NCI-H526 (cell line): ENCODE measurements around the gene PPP4R4.
A peak's percentile ranks its signal among the peaks of the same experiment; 100 is the strongest.
"Not testable (repeated sequence)": the region's sequence is repeated elsewhere in the genome, so short reads cannot be mapped to it uniquely, and the experiment has no call there.

Experiments
- DNase-seq, 2 experiments: peaks; one replicate each; lab custom pipeline; 2025; lab: John Stamatoyannopoulos, UW

Gene PPP4R4

DNA sequence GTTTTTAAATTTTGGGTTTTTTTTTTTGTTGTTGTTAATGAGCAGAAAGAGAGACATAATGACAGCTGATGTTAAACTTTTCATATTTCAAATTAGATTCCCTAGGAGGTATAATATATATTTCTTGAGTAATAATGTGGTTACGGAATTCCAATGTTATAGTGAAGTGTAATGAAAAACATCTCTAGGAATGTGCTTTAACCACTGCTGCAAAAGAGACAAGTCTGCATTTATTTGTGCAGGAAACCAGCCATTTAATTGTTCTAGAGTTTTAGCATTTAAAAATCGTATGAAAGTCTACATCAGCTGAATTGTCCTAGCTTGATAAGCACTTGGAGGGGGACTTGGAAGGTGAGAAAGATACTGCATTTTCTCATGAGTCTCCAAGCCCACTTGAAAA lies 104.6 kb downstream of the PPP4R4 start:
- no peak for DNase-seq

DNA sequence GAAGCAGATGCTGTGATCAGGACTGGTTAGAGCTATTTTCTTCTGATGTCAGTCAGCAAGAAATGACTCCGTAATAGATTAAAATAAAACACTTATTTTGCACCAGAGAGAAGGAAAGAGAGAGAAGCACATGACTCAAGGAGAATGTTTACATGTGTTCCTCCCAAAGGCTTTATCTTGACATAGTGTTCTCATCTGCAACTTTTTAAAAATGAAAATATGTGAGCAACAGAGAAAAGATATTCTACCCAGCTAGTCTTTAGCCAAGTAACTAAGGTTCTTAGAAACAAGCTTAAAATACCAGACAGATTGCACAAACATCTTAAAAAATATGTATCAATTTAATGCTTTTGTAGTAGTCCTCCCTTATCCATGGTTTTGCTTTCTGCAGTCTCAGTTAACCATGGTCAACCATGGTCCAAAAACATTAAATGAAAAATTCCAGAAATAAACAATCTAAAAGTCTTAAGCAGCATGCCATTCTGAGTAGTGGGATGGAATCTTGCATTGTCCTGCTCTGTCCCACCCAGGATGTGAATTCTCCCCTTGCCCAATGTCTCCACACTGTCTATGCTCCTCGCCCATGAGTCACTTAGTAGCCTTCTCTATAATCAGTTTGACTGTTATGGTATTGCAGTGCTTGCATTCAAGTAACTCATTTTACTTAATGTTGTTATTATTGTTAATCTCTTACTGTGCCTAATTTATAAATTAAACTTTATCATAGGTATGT lies 109.0 kb downstream of the PPP4R4 start:
- DNase-seq = no peak

DNA sequence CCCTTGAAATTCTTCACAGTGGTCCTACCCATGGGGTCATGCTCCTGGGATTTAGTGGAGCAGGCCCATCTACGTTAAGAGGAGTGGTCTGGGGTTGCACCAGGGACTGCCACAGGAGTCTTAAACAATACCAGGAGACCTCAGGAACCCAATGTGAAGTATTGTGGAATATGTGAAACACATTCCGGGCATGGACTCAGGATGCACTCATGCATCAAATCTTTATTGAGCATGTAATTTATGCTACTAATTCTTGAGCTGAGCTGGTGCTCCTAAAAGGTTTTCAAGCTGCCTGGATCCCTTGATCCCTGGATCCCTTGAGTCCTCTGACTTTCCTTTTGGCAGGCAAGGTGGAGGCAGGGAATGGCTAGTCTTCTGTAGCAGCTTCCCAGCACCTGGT lies 110.1 kb downstream of the PPP4R4 start:
- peak in 1 of 2 experiments; percentile 7 for DNase-seq

DNA sequence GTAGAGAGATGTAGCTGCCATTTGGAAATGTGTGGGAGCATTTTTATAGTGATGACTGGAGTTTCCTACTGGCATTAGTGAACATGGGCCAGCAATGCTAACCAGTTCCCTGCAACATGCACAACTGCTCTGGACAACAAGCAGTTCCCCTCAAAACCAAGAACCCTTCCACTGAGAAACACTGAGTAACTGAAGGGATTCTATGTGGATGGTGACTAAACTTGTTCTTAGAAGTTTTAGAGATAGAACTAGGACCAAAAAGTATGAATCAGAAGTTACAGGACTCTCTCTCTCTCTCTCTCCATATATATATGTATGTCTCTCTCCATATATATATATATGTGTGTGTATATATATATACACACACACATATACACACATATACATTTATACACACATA lies 111.0 kb downstream of the PPP4R4 start:
- DNase-seq = no peak

DNA sequence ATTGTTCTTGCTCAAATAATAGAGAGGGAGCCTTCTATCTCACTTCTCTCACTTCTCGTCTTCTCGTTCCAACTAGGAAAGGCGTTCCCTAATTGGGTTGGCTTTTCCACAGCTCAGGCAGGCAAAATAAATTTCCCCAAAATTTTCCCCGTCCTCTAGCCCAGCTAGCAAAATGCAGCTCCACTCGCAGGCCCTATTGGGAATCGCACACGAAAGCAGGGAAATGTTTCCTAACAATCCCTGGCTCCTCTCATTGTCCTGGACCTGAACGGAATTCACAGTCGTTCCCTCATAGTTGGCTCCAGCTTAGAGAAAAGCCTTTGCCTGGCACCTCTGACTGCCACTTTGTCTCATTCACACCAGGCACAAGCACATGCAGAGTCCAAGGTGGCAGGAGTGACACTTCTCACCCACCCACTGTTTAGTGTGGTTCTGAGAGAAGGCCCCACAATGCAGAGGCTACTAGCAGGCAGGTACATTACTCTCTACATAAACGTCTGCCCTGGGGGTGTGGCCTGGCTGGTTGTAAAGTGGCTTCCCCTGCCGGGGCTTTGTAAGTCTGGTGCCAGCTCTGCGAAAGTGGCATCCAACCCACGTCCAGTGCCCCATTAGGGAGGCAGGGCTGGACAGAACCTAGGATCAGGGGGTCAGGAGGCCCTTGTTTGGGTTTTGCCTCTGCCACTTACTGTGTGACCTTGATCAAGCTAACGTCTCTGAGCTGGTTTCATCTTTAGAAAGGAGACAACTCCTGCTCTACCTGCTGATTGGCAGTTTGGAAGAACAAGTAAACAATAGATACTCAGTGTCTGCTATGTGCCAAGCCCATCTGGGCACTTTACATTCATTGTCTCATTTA lies 114.7 kb downstream of the PPP4R4 start:
- no peak for DNase-seq

DNA sequence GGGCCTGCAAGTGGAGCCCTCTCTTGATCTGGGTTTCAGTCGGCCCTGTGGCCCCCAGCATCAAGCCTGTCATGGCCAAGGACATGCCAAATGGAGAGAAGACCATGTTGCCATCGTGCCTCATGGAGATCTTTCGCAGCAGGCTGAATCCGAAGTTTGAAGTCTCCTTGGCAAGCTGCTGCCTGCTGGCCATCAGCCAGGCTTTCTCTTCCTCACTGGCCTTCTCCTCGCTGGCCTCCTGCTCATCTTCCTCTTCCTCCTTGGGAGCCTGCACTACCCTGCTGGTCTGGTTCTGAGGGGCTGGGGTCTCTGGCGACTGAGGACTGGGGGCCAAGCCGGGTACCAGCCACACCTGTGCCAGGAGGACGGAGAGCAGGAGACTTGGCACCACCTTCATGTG lies 116.1 kb downstream of the PPP4R4 start:
- no peak for DNase-seq

DNA sequence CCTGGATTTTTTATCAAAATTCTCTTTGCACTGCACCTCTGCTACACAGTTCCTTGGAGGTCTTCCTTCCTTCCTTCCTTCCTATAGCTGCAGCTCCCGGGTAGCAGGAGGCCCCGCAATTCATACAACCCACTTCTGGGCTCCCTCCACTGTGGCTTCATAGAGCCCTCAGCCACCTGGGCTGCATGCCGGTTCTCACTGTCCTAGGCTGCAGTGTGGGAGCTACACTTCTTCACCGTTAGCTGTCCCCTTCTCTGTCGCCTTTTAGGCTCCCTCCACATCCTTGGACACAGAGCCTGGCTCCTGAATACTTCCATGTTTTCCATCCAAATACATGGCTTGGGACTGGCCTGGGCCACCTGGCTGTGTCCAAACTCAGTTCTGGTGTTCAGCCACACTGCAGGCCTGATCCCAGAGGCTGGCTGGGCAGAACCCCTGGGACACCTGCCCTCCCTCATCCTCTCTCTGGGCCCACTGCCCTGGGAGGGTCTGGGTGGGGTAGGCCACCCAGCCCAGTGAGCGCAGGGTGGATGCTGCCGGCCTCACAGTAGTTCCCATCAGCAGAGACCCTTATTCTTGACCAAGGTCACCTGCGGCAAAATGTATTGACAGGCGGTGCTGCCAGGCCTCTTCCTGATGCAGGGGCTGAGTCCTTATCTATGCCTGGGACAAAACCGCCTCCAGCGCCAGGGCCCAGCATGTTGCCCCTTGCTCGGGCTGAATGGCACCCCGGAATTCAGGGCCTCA lies 117.2 kb downstream of the PPP4R4 start:
- no peak for DNase-seq

DNA sequence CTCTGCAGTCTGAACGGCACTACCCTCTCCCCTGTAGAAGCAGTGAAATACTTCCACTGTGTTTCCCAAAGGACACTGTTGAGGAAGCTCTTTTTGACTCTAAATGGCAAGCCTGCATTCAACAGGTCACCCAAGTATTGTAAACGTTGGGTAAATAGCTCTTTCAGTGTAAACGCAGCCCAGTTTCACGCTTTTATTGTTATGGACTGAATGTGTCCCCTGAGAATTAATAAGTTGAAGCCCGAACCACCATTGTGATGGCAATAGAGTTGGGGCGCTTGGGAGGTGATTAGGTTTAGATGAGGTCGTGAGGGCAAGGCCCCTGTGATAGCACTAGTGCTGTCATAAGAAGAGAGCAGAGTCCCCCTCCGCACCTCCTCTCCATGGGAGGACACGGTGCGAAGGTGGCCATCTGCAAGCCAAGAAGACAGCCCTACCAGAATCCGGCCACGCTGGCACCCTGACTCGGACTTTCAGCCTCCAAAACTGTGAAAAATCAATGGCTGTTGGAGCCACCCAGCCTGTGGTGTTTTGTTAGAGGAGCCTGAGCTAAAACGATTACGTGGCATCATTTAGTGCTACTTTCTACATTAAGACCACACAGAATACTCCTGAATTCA lies 117.9 kb downstream of the PPP4R4 start:
- DNase-seq = no peak

DNA sequence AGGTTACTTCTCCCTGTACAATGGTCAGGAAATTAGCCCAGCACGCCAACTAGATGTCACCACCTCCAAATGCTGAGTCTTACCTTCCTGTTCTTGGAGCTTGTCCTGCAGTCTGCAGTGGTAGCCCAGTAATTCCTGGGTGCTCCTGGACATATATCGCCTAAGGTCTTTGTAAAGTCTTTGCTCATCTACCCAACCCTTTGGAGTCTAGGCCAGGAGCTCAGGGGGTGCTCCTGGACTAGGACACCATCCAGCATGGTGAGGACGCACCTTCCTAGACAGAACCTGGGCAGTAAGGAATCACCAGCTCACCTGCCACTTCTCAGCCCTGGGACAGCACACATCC lies 118.4 kb downstream of the PPP4R4 start:
- no peak for DNase-seq

DNA sequence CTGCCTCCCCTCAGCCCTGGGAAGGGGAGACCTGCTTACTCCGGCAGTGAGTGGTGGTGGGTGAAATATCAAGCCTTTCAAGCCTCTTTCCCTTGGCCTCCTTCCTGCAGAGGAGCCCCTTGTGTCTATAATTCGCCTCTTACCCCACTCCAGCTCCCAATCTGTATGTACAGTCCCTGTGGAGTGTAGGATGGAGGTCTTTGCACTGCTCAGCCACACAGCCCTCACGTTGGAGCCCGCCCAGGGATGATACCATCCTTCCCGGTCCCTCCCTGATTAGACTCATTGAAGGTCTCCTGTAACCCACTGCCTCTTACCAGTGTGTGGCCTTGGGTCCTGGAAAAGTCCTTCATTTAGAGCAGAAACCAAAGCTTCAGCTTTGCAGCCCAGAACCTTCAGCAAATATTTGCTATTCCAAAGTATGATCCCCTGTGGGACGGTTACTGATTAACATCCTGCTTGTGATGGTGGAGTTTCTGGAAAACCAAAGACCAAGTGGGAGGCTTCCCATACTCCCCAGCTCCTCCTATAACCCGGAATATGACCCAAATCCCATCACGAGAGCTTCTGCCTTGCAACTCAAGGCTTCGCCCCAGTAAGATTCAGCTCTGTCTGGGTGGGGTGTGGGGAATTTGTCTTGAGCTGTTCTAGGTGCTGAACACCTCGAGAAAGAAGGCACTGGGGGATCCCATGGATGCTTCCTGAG lies 118.9 kb downstream of the PPP4R4 start, which contains the start of gene SERPINA10:
SERPINA10 (minus strand) TSS at position 397 of the 706 bp plus-strand sequence. CDS start 2,675 bp downstream, outside the sequence.
- DNase-seq = peak in 1 of 2 experiments; percentile 26

DNA sequence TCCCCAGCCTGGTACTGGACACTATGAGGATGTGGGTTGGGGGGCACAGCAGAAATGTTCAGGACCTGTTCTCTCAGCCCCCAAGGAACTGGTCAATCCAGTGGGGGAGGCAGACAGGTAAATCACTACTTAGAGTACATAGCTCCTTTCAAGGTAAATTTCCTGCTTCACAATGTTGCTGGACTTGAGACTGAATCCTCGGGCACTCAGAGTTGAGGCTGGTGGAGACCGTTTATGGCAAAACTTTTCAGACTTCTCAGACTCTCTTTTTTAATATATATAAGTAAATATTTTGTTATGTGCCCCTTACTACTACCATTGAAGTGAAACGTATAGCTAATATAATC lies 119.4 kb downstream of the PPP4R4 start:
- DNase-seq = no peak

DNA sequence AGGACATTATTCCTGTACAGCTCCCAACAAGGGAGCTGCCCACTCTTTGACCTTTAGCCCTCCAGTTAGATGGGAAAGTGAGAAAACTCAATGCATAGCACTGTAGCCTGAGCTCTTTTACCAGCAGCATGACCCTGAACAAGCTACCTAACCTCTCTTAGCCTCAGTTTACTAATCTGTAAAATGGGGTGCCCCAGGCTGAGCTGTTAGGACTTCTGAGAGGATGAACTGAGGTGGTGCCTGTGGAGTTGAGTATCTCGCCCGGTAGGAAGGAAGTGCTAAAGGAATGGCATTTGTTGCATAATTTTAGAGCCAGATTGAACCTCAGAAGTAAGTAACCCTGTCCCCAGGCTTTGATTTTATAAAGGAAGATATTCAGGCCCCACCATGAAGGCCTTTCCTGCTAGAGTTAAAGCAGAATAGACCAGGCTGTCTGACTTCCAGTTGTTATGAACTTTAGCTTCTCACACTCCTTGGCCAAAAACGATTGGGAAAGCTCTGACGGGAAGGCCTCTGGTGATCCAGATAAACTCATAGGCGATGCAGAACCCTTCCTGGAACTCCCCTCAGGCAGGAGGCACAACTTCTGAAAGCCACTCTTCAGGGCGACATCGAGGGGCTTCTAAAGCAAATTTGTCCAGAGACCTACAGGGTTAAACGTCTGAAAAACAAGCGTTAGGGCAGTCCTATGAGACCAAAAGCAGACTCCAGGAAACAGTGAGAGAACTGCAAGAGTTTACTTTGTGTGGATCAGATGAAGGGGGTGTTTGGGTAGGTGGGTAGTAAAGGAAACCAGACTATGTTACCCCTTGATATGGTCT lies 121.4 kb downstream of the PPP4R4 start:
- no peak for DNase-seq

DNA sequence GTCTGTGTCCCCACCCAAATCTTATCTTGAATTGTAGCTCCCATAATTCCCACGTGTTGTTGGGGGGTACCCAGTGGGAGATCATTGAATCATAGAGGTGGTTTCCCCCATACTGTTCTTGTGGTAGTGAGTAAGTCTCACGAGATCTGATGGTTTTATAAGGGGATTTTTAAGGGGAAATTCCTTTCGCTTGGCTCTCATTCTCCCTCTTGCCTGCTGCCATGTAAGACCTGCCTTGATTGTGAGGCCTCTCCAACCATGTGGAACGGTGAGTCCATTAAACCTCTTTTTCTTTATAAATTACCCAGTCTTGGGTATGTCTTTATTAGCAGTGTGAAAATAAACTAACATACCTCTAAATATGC lies 122.0 kb downstream of the PPP4R4 start:
- DNase-seq = not testable (repeated sequence)

DNA sequence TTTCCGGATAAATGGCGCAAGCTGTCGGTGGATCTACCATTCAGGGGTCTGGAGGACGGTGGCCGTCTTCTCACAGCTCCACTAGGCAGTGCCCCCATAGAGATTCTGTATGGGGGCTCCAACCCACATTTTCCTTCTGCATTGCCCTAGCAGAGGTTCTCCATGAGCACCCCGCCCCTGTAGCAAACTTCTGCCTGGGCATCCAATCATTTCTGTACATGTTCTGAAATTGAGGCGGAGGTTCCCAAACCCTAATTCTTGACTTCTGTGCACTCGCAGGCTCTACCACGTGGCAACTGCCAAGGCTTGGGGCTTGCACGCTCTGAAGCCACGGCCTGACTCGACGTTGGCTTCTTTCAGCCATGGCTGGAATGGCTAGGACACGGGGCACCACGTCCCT lies 124.0 kb downstream of the PPP4R4 start:
- no peak for DNase-seq

DNA sequence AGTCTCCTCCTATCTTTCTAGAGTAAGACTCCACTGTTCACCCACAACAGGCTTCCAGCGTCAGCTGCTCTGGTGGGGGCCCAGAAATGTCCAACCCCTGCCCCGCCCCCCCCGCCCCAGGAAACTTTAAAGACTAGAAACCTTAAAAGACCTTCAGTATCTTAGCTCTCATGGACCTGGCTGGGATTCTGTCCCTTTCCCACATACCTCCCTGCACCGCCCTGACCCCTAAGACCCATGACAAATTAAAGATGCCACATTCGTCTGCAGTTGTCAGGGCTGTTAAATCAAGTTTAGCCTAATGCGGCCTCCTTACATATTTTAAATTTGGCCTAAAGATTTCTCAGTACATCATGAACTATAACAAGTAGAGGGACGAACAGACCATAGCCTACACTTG lies 129.0 kb downstream of the PPP4R4 start:
- DNase-seq = no peak

DNA sequence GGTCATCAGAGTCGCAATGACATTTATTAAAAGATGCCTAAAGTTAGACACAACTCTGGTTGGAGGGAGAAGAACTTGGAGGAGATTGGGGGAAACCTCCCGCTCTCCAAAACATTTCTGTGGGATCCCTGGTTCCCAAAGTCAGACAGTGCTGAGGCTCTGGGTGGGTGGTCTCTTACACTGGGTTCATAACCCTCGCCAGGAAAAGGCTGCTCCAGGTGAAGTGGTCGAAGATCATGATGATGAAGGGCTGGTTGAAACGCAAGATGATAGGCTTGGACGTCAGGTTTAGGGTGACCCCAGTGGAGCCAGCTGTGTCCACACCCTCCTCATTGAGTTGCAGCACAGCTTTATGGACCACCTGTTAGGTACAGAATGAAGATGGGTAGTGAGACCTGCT lies 130.1 kb downstream of the PPP4R4 start:
- no peak for DNase-seq

DNA sequence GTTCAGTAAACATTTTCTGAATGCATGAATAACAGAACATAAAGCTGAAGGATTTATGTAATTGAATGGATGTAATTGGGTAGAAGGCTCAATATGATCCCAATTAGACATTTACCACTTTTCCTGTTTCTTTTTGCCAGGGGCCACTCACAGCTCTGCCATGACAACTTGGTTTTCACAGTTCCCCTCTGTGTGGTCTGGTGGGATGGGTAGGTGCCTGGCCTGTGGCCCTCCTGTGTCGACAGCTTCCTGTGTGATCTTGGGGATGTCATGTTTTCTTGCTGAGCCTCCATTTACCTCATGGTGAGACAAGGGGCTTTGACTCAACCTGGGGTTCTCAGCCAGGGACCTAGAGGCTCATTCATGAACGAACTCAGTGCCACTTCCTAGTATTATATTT lies 131.5 kb downstream of the PPP4R4 start:
- no peak for DNase-seq

DNA sequence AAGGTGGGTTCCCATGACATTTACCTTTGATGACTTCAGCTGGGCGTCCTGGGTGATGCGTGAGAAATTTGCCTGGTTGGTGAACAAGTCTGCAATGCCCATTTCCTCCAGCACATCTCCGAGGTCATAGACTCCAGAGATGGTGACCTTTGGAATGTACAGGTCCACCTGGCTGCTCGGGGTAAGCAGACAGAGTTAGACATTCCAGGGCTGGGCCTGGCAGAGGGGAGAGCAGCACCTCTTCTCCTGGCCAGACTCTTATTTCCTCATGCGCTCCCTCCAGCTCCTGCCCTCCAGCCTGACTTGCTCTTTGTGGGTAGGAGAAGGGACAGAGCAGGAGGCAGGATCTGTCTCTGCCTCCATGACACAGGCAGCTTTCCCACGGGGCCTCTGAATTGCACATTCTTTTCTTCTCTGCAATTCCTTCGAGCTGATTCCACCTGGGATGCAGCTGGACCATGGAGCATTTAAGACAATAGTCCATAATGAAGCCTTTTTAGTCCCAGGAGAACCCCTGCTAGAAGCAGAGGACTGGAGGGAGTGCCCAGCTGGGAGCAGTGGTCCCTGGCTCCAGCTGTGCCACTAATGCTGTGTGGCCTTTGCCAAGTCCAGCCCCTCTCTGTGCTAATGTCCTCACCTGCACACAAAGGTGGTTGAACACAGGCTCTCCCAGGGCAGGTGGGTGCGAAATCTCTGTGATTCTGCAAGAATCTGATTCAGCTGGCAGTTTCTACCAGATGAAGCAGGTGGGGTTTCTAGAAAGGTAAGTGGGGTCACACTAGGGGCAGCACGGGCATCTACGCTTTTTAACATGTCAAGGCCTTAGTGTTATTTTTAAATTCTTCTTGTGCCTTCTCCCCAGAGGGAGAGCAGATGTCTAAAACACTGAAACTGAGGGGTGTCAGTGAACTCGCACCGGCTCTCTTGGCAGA lies 132.2 kb downstream of the PPP4R4 start:
- no peak for DNase-seq

DNA sequence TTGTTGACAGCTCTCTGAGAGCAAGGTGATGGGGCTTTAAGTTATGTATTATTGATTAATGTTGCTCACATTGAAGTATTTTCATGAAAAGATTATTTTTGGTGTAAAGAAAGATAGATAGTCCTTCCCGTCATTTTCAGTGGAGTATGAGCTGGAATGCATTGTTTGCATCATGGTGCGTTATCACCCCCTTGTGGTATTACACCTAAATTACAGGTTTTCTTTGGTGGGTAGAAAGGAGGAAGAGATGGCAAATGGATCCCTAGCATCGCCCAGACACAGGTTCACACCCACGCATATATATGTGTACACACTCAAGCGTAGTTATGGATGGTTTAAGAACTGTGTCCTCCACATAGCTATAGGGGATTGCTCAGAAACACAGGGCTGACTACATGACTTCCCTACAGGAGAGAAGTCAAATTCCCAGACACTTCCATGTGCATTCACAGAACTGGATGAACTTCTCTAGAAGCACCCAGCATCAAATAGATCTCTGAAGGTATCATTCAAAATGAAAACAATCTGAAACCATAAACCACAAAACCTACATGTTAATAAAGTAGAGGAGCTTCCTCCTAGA lies 133.4 kb downstream of the PPP4R4 start:
- DNase-seq = peak; percentile 46 to 75
